HG02840 (cell line): ENCODE results near the gene MEGF6.
"Not testable (repeated sequence)": the region's sequence is repeated elsewhere in the genome, so short reads cannot be mapped to it uniquely, and the experiment has no call there.

Source experiments
- ATAC-seq: cut with Tn5 transposase; IDR thresholded peaks from one replicate; pipeline ENCODE4 v1.9.1; 2021; ENCODE audit warnings: mild to moderate bottlenecking, moderate library complexity, moderate number of reproducible peaks; ENCODE audit not compliant: unreplicated experiment, low FRiP score

The MEGF6 gene

GRCh38 chr1:3630914-3631313 lies 19.6 kb upstream of the MEGF6 start:
- ATAC-seq, result no peak

- no peak for ATAC-seq
These were observed 18.9 kb upstream of the MEGF6 start for GRCh38 chr1:3630161-3630611.

GRCh38 chr1:3629561-3630160 lies 18.4 kb upstream of the MEGF6 start:
- no peak for ATAC-seq

GRCh38 chr1:3628445-3628844 lies 17.1 kb upstream of the MEGF6 start:
- ATAC-seq, result no peak

- no peak for ATAC-seq
These were observed 16.4 kb upstream of the MEGF6 start for GRCh38 chr1:3627515-3628253.

- ATAC-seq, result no peak
These were observed 14.7 kb upstream of the MEGF6 start for GRCh38 chr1:3626025-3626424.

- no peak for ATAC-seq
These were observed 14.0 kb upstream of the MEGF6 start for GRCh38 chr1:3625151-3625907.

- ATAC-seq, result peak; percentile 94
These were observed 13.2 kb upstream of the MEGF6 start, which contains the start of gene TPRG1L for GRCh38 chr1:3624200-3625136. Gene TPRG1L, plus strand, starts transcription at chr1:3625015. Its CDS starts 58 bp downstream, at chr1:3625073.

- no peak for ATAC-seq
These were observed 12.3 kb upstream of the MEGF6 start for GRCh38 chr1:3623441-3624199.

GRCh38 chr1:3622102-3622501 lies 10.8 kb upstream of the MEGF6 start:
- not testable (repeated sequence) for ATAC-seq

GRCh38 chr1:3621151-3621671 lies 9.9 kb upstream of the MEGF6 start:
- ATAC-seq, result not testable (repeated sequence)

GRCh38 chr1:3620708-3621107 lies 9.4 kb upstream of the MEGF6 start:
- no peak for ATAC-seq

GRCh38 chr1:3618881-3619671 lies 7.8 kb upstream of the MEGF6 start:
- no peak for ATAC-seq

- no peak for ATAC-seq
These were observed 7.2 kb upstream of the MEGF6 start for GRCh38 chr1:3618531-3618880.

GRCh38 chr1:3617806-3618345 lies 6.6 kb upstream of the MEGF6 start:
- ATAC-seq, result no peak

- no peak for ATAC-seq
These were observed 5.6 kb upstream of the MEGF6 start for GRCh38 chr1:3616861-3617260.

- ATAC-seq, result no peak
These were observed 3.7 kb upstream of the MEGF6 start for GRCh38 chr1:3614755-3615742.
